Activated T-cell treated with anti-CD3 and anti-CD28 coated beads, Interleukin-2, amount 50 U/mL, for 72 hours (primary cell): ENCODE measurements around the gene TENM4. TPM values are rescaled to one million over a fixed set of nuclear protein-coding genes. Genes with fewer than 3 reads are reported as not detected.

Experiments
- ATAC-seq, 2 donors: fragments of 150-1000 bp; cut with Tn5 transposase; replicated peaks in 1 of 2; 2 replicates each; pipeline ENCODE4 v1.10.0; 2021; ENCODE audit warnings: moderate library complexity in 2 of 2, mild to moderate bottlenecking in 1 of 2
- DNase-seq, 2 donors: peaks; one replicate each; pipeline ENCODE4 v3.0.0; 2021 to 2022; ENCODE audit warnings: mixed read lengths in 1 of 2
- H3K27ac Mint-ChIP-seq: one replicate; pipeline ENCODE4 v1.8.0; 2022; ENCODE audit warnings: mild to moderate bottlenecking, moderate library complexity, mixed read lengths
- H3K27me3 Mint-ChIP-seq: one replicate; pipeline ENCODE4 v1.8.0; 2022; ENCODE audit warnings: low read depth, mixed read lengths
- H3K36me3 Mint-ChIP-seq, 2 donors: one replicate each; pipeline ENCODE4 v1.8.0; 2022; ENCODE audit warnings: mixed read lengths in 2 of 2, mild to moderate bottlenecking in 1 of 2; ENCODE audit not compliant: insufficient read depth in 2 of 2
- H3K4me1 Mint-ChIP-seq: one replicate; pipeline ENCODE4 v1.8.0; 2022; ENCODE audit warnings: low read depth, mixed read lengths
- H3K4me3 Mint-ChIP-seq, 2 donors: one replicate each; pipeline ENCODE4 v1.8.0; 2022; ENCODE audit warnings: mild to moderate bottlenecking in 2 of 2, mixed read lengths in 2 of 2, moderate library complexity in 2 of 2
- H3K9me3 Mint-ChIP-seq, 2 donors: one replicate each; pipeline ENCODE4 v1.8.0; 2022; ENCODE audit warnings: mixed read lengths in 2 of 2
- total RNA-seq, 2 donors: library from RNA; stranded (reverse); gene quantifications; one replicate each; pipeline ENCODE4 v1.2.3, GENCODE V29; 2022

TENM4 gene
- total RNA-seq, 2 donors from 2014 or later = 0.21 TPM; not detected in 1

DNA sequence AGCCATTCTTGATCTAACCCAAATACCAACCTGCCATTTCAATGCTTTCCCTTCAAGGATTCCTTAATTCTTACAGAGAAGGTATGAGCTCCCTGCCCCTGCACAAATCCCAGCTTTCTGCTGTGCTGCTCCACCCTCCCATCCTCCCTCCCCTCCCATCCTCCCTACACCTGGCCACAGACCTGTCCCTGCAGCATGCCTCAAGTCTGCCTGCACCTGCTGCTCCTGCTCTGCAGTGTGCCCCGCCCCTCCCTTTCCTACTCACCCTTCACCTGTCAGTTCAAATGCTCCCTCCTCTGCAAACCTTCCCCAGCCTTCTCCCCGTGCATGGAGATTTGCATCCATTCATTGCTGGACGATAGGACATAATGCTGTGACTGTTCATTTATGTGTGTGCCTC lies 726.3 kb downstream of the TENM4 start:
- no peak for ATAC-seq
- Mint-ChIP-seq H3K9me3 (no peaks in the 10 kb centered on the region), H3K27me3 (peaks cover 37% of the 10 kb centered on the region), H3K36me3 (no peaks in the 10 kb centered on the region), H3K4me3 (no peak overlapping the region), H3K4me1 (peaks cover 9% of the 10 kb centered on the region), H3K27ac (no peak overlapping the region)
- DNase-seq = no peak

DNA sequence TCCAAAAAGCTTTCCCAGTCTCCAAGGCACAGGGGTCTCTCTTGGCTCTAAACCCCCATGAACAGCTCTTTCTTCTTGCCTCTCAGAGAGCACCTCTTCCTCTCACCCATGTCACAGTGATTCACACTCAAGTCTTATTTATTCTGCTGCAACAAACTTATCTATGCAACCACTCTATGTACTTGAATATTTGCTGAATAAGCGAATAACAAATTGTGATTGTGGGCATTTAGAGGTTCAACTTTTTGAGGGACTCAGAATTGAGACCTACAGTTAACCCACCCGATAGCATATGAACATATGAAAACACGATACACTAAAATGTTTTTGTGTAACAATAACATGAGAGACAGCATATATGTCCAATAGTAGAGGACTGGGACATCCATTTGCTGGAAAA lies 729.1 kb downstream of the TENM4 start:
- ATAC-seq (no peak), DNase-seq (no peak)
- H3K27me3 Mint-ChIP-seq = peaks cover 27% of the 10 kb centered on the region
- H3K36me3 Mint-ChIP-seq = no peaks in the 10 kb centered on the region
- H3K4me3 Mint-ChIP-seq = no peak overlapping the region
- H3K9me3 Mint-ChIP-seq = no peaks in the 10 kb centered on the region
- peaks cover 4% of the 10 kb centered on the region for H3K4me1 Mint-ChIP-seq
- no peak overlapping the region for H3K27ac Mint-ChIP-seq

DNA sequence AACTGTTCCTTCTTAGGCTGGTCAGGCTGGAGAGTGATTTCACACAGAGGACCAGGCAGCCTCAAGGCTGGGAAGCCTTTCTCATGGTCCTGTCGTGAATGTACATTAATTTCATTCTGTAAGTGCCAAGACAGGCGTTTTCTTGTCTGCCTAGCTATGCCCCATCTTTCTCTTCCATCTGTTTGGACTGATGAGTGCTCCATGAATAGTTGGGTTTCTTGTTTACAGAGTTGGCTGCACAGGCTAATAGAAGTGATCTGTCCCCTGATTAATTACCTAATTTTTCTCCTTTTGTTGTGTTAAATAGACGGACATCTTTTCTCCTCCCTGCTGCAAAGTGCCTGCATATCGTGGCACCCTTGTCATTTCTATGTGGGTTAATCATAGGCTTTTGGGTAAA lies 730.4 kb downstream of the TENM4 start:
- H3K36me3 Mint-ChIP-seq = no peaks in the 10 kb centered on the region
- no peak overlapping the region for H3K4me3 Mint-ChIP-seq
- no peaks in the 10 kb centered on the region for H3K9me3 Mint-ChIP-seq
- ATAC-seq (no peak), DNase-seq (no peak)
- no peaks in the 10 kb centered on the region for H3K4me1 Mint-ChIP-seq
- H3K27ac Mint-ChIP-seq = no peak overlapping the region
- peaks cover 27% of the 10 kb centered on the region for H3K27me3 Mint-ChIP-seq

DNA sequence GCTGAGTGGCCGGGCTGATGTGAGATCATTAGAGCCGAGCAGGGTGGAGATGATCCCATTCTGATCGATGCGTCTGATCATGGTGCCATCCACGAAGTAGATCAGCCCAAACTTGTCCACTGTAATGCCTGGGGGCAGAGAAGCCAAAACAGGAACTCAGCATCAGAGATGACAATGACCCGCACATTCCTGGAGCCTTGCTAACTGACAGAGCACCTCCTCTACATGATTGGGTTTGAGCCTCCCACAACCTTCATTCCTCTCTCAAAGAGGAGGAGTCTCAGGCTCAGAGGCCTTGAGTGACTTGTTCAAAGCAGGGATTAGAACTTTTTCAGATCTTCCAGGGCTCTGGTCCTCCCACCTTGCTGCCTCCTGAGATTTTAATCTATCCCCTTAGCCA lies 732.4 kb downstream of the TENM4 start:
- ATAC-seq (no peak), DNase-seq (no peak)
- no peaks in the 10 kb centered on the region for H3K4me1 Mint-ChIP-seq
- no peak overlapping the region for H3K4me3 Mint-ChIP-seq
- no peaks in the 10 kb centered on the region for H3K9me3 Mint-ChIP-seq
- no peaks in the 10 kb centered on the region for H3K36me3 Mint-ChIP-seq
- no peak overlapping the region for H3K27ac Mint-ChIP-seq
- H3K27me3 Mint-ChIP-seq = peaks cover 16% of the 10 kb centered on the region

DNA sequence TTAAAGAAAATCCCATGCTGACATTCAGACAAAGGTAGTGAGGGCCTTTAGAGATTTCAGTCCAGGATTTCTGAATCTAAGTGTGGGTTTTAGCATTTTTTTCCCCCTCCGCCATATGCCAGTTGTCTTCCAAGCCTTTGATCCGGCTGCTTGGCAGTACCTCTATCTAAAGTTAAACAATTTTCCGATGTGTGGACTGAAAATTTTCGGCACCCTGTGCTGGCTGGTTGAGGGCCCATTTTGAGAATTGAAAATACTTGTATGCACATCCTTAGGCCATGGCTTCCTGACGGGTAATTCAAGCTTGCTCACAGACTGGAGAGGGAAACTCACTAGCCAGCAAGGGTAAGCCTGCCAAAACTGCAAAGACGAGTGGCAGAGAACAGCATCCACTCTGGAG lies 734.3 kb downstream of the TENM4 start:
- Mint-ChIP-seq H3K4me1 (no peaks in the 10 kb centered on the region), H3K27ac (no peak overlapping the region), H3K4me3 (no peak overlapping the region), H3K27me3 (peaks cover 9% of the 10 kb centered on the region), H3K36me3 (no peaks in the 10 kb centered on the region), H3K9me3 (no peaks in the 10 kb centered on the region)
- ATAC-seq (no peak), DNase-seq (no peak)

DNA sequence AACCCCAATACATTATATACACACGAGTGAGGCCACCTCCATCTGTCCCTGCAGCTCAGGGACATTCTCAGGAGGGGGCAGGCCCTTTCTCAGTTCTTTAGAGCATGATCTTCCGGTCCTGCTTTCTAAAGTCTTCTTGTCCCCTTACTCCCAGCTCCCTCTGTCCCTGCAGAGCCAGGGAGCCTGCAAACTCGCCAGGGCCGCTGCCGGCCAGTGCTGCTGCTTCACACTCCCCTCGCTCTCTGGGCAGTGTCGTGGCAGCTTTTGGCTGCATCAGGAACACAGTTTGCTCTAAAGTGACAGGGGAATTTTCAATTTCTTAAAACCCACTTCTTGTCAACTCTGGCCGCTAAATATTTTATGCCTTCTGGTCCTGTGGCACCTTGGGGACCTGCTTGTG lies 736.0 kb downstream of the TENM4 start:
- H3K4me3 Mint-ChIP-seq = no peak overlapping the region

DNA sequence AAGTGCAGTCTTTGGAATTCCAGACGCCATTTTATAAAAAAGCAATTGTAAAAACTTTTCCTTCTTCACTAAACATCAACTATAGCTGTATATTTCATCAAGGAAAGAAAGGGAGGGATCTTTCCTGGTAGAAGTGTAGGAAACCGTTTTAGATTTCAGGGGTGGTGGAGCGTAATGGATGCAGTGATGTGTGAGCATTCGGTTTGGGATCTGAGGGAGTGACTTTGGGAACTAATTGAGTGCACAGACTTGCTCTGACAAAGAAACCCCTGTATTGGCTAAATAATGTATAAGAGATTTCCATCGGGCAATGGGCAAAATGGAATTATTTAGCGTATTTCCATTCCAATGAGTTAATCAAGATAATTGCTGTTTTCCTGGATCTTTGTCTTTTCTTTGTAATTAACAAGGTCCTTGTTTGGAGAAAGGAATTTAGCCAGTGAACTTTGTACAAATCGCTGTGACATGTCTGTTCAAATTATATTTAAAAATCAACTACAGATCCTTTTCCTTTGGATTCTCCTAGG lies 741.2 kb downstream of the TENM4 start:
- H3K4me1 Mint-ChIP-seq = no peaks in the 10 kb centered on the region
- H3K27ac Mint-ChIP-seq = no peak overlapping the region
- DNase-seq (no peak), ATAC-seq (no peak)
- no peaks in the 10 kb centered on the region for H3K9me3 Mint-ChIP-seq
- H3K27me3 Mint-ChIP-seq = peaks cover 44% of the 10 kb centered on the region
- no peaks in the 10 kb centered on the region for H3K36me3 Mint-ChIP-seq
- H3K4me3 Mint-ChIP-seq = no peak overlapping the region

More for the DNA sequence above, 736.0 kb downstream of the TENM4 start:
- no peaks in the 10 kb centered on the region for H3K9me3 Mint-ChIP-seq
- no peaks in the 10 kb centered on the region for H3K36me3 Mint-ChIP-seq
- DNase-seq = no peak
- no peak overlapping the region for H3K27ac Mint-ChIP-seq
- ATAC-seq = no peak
- H3K27me3 Mint-ChIP-seq = peaks cover 14% of the 10 kb centered on the region
- no peaks in the 10 kb centered on the region for H3K4me1 Mint-ChIP-seq

DNA sequence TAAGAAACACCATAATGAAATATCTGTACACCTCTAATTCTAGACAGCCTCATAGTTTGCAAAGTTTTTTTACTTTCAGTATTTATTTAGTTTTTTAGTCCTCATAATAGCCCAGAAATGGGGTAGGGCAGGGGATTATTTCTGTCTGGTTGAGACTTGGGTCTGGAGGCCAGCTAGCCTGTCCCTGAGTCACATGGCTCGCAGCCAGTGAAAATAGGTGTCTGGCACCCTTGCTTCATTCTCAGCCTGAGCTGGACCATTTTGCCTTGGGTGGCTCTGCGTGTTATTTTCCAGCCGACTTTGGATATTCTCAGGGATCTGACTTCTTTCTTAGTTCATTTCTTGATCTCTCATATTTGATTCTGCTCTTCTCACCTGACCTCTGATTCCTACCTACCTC lies 742.2 kb downstream of the TENM4 start:
- Mint-ChIP-seq H3K4me1 (no peaks in the 10 kb centered on the region), H3K27ac (no peak overlapping the region), H3K9me3 (no peaks in the 10 kb centered on the region), H3K36me3 (no peaks in the 10 kb centered on the region), H3K27me3 (peaks cover 44% of the 10 kb centered on the region), H3K4me3 (no peak overlapping the region)
- DNase-seq (no peak), ATAC-seq (no peak)

DNA sequence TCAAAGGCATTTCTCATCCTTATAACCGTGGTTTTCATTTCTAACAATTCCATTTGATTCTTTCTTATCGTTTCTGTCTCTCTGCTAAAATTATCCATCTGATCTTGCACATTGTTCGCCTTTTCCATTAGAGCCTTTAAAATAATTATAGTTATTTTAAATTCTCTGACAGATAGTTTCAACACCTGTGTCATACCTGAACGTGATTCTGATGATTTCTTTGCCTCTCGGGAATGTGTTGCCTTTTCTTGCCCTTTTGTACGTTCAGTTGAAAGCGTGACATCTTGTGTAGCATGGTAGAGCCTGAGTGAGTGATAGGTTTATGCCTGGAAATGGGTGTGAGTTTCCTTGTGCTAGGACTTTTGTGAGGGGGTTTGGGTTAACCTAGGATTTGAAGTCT lies 744.7 kb downstream of the TENM4 start:
- Mint-ChIP-seq H3K36me3 (no peaks in the 10 kb centered on the region), H3K9me3 (no peaks in the 10 kb centered on the region), H3K4me3 (no peak overlapping the region), H3K4me1 (no peaks in the 10 kb centered on the region), H3K27me3 (peaks cover 44% of the 10 kb centered on the region), H3K27ac (no peak overlapping the region)
- no peak for DNase-seq
- ATAC-seq = no peak

DNA sequence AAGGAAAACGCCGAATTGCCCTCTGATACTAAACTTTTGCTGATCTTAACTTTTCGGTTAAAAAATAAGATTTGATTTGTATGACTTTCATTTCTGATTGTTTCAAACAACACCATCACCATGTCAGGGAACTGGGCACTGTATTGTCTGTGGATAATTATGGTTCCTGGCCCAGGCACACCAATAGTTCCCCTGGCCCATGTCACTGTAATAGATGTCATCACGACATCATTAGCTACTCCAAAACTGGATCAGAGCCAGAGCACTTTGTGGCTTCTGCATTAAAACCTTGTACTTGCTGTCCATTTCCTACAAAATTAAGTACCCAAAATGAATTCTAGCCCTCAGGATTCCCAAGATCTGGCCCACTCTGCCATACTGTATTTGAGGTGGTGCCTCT lies 746.7 kb downstream of the TENM4 start:
- Mint-ChIP-seq H3K27me3 (peaks cover 38% of the 10 kb centered on the region), H3K27ac (no peak overlapping the region), H3K4me1 (no peaks in the 10 kb centered on the region), H3K9me3 (no peaks in the 10 kb centered on the region), H3K4me3 (no peak overlapping the region), H3K36me3 (no peaks in the 10 kb centered on the region)
- ATAC-seq = no peak
- DNase-seq = no peak

DNA sequence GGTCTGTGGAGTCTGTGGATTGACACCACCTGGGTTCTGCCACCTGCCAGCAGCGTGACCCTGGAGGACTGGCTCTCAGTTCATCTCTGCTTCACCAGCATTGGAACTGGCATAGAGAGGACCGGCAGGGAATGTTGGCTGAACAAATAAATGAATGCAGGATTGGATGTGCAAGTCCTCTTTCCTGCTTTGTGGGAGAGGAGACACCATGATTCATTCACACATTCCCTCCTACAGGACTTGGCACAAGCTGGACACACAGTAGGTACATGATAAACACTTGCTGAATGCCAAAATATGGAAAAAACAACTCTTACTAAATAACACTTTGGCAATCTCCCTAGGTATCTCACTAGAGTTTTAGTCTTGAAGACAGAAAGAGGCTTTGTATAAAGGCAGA lies 749.6 kb downstream of the TENM4 start:
- Mint-ChIP-seq H3K4me1 (no peaks in the 10 kb centered on the region), H3K27ac (no peak overlapping the region)

DNA sequence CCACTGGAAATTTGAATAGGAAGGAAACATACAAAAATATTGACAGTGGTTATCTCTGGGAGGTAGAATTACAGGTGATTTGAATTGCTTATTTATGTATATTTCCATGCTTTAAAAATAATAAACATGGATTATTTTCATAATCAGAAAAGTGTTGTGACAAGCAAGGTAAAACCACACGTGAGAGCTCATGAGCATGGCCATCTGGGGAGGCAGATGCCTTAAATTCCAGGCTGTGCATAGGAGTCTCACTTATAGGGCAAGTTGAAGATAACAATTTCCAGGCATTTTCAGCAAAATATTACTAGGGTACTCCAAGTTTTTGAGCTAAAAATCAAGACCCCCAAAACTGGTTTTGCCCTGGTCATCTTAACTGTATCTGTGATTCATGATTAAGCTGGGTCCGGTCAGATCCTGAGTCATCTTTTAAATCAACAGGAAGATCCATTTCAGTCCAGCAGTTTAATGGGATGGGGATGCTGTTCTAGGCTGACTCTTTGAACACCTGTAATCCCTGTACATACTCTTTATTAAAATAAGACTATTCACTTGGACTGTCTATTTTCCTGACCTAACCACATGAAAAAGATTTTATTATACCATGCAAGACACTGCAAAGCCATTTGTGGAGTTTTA lies 750.4 kb downstream of the TENM4 start:
- Mint-ChIP-seq H3K27ac (no peak overlapping the region), H3K4me3 (no peak overlapping the region), H3K4me1 (no peaks in the 10 kb centered on the region)

More for the DNA sequence above, 749.6 kb downstream of the TENM4 start:
- ATAC-seq (no peak), DNase-seq (no peak)
- Mint-ChIP-seq H3K27me3 (peaks cover 28% of the 10 kb centered on the region), H3K36me3 (no peaks in the 10 kb centered on the region), H3K9me3 (no peaks in the 10 kb centered on the region), H3K4me3 (no peak overlapping the region)

DNA sequence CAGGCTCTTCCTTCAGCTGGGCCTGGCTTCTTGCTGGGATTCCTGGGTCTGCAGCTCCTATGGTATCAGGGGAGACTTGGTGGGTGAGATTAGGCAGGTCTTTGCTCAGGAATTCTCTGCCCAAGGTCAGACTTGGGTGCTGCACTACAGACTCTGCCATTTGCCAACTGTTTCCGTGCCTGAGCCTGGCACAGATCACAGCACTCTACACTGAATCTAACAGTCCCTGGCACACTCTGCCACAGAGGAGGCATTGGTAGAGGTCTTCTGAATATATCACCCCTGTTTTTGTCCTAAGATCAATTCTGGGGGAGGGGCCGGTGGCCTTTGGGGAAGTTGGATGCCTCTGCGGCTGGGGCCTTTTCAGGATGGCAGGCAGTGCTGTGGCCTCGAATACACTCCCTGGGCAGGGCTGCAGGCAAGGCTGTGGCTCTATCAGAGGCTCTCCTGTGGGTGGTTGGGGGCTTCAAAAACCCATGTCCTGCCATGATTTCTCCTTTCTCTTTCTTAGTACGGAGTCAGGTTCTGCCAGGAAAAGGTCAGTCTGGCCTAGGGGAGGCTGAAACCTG lies 751.2 kb downstream of the TENM4 start:
- ATAC-seq (no peak), DNase-seq (no peak)
- H3K4me3 Mint-ChIP-seq = no peak overlapping the region
- no peaks in the 10 kb centered on the region for H3K4me1 Mint-ChIP-seq
- no peaks in the 10 kb centered on the region for H3K9me3 Mint-ChIP-seq
- H3K27ac Mint-ChIP-seq = no peak overlapping the region
- no peaks in the 10 kb centered on the region for H3K36me3 Mint-ChIP-seq
- H3K27me3 Mint-ChIP-seq = peaks cover 22% of the 10 kb centered on the region

More for the DNA sequence above, 750.4 kb downstream of the TENM4 start:
- peaks cover 24% of the 10 kb centered on the region for H3K27me3 Mint-ChIP-seq
- ATAC-seq = no peak
- no peaks in the 10 kb centered on the region for H3K36me3 Mint-ChIP-seq
- H3K9me3 Mint-ChIP-seq = no peaks in the 10 kb centered on the region
- DNase-seq = no peak

DNA sequence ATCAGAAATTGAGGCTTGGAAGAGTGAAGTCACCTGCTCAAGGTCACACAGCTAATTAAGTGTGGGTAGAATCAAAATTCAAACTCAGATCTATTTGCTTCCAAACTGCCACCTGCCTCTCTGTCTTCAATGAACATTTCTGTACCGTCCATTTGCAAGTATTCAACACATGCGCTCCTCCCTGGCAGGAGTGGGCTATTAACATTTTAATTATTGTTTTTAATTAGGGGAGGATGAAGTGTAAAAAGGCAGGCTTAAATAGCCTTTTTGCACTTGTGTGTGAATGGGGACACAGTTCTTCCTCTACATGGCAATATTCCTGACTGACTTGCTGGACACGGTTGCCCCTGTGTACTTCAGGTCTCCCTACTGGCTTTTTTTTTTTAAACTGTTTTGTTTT lies 751.7 kb downstream of the TENM4 start:
- ATAC-seq (no peak), DNase-seq (no peak)
- Mint-ChIP-seq H3K27ac (no peak overlapping the region), H3K4me3 (no peak overlapping the region), H3K27me3 (peaks cover 24% of the 10 kb centered on the region), H3K36me3 (peaks cover 0 to 2% of the 10 kb centered on the region in 2 donors), H3K9me3 (peaks cover 2% of the 10 kb centered on the region in 2 donors), H3K4me1 (no peaks in the 10 kb centered on the region)
